Activated naive CD4-positive, alpha-beta T cell treated with anti-CD3 and anti-CD28 coated beads for 36 hours (primary cell): Measurements from ENCODE around the gene STAP1. TPM values are rescaled to one million over a fixed set of nuclear protein-coding genes. Genes with fewer than 3 reads are reported as not detected.
"Not testable (repeated sequence)": the region's sequence is repeated elsewhere in the genome, so short reads cannot be mapped to it uniquely, and the experiment has no call there.

ENCODE experiments used
- CTCF ChIA-PET: fragments of 350-600 bp; sonication (Branson Sonifier 250); formaldehyde crosslinking; loops from one replicate; lab custom pipeline; 2021; ENCODE audit warnings: antibody characterized with exemption; lab: Charles Lee
- DNase-seq: peaks from one replicate; pipeline ENCODE4 v3.0.0-alpha.2; 2020
- H3K27ac Mint-ChIP-seq: one replicate; pipeline ENCODE4 v1.8.0; 2021; ENCODE audit warnings: mild to moderate bottlenecking, mixed read lengths
- H3K27me3 Mint-ChIP-seq: one replicate; pipeline ENCODE4 v1.8.0; 2021; ENCODE audit warnings: low read depth, mixed read lengths
- H3K36me3 Mint-ChIP-seq: one replicate; pipeline ENCODE4 v1.8.0; 2021; ENCODE audit warnings: low read depth, mixed read lengths
- H3K4me1 Mint-ChIP-seq: one replicate; pipeline ENCODE4 v1.8.0; 2021; ENCODE audit warnings: low read depth, mixed read lengths
- H3K4me3 Mint-ChIP-seq: one replicate; pipeline ENCODE4 v1.8.0; 2021; ENCODE audit warnings: mild to moderate bottlenecking, moderate library complexity, mixed read lengths
- H3K9me3 Mint-ChIP-seq: one replicate; pipeline ENCODE4 v1.8.0; 2021; ENCODE audit warnings: mixed read lengths
- intact Hi-C: fragments of 100-400 bp; cut with micrococcal nuclease; formaldehyde crosslinking; loops from one replicate; pipeline ENCODE4 v1.15.1; 2023
- total RNA-seq, 2 experiments: library from RNA; stranded (reverse); gene quantifications; one replicate each; pipeline ENCODE4 v1.2.3, GENCODE V29; 2021

Gene STAP1, protein sequence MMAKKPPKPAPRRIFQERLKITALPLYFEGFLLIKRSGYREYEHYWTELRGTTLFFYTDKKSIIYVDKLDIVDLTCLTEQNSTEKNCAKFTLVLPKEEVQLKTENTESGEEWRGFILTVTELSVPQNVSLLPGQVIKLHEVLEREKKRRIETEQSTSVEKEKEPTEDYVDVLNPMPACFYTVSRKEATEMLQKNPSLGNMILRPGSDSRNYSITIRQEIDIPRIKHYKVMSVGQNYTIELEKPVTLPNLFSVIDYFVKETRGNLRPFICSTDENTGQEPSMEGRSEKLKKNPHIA
- 10 to 100 TPM; 18.9 to 22.1 TPM for total RNA-seq

DNA sequence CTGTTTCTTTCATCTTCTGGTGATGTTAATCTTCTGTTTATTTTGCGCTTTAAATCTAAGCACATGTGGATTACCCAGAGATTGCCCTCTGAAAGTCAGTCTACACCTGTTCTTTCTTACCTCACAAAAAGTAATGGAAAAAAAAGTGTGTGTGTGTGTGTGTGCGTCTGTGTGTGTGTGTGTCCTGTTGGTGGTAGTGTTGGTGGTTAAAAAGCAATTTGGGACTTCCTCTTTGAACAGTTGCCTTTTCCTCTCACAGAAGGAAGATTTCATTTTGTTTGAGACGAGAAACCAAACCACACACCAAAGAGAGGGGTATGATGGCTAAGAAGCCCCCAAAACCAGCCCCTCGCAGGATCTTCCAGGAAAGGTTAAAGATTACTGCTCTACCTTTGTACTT is at the start of gene STAP1:
Gene STAP1, plus strand, starts transcription at position 235 of the 400 bp plus-strand sequence. Its CDS starts 83 bp downstream, at position 318.
- DNase-seq = peak; percentile 65
- H3K9me3 Mint-ChIP-seq = no peaks in the 10 kb centered on the region
- intact Hi-C loops = loop anchor here (1.0 to 2.0 kb wide), 3 partner anchors 13 to 142 kb away; partner anchors contain the start of genes CENPC and UBA6

DNA sequence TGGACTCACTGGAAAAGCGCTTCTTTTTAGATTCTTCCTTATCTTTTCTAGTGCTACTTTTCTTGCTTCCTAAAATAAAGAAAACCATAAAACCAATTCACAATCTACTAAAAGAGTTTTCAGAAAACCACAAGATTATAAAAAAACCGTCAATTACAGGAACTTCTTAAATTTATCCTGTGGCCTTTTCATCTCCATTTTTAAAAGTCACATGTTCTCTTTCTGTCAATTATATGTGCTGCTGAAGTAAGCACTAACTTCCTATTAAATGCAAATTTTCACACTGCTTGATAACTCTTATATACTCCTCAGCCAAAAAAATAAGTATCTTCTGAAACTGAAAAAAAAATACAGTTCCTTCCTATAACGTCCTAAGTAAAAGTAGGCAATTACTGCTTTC is 46.0 kb upstream of the STAP1 start:
- no peaks in the 10 kb centered on the region for H3K9me3 Mint-ChIP-seq
- peaks cover 45% of the 10 kb centered on the region for H3K36me3 Mint-ChIP-seq
- CTCF ChIA-PET = no interaction called here

More for the DNA sequence above, at the start of gene STAP1:
- CTCF ChIA-PET = interaction anchor here (1.0 kb wide), 1 partner anchor 9 kb away, joined by 4 read pairs; no protein-coding TSS in a partner anchor
- Mint-ChIP-seq H3K36me3 (peaks cover 6% of the 10 kb centered on the region), H3K27me3 (no peaks in the 10 kb centered on the region), H3K4me1 (peaks cover 49% of the 10 kb centered on the region), H3K27ac (peak within 1 kb of the TSS; percentile 93), H3K4me3 (peak within 1 kb of the TSS; percentile 86)

DNA sequence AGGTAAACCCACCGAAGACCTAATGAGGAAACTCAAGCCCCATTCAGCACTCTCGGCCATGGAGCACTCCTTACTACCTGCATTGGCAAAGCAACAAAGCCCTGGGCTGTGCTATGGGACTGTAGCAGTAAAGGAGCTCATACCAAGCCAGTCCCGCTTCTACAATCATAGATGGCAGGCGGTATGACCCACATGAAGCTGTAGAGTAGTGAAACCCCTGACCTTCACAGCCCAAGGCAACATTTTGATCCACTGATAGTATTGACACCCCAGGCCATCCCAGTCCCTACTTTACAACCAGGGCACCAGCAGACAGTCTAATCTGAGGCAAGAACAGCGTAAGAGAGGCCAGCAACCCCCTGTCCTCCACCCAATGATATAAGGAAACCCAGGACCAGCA is 38.4 kb upstream of the STAP1 start:
- H3K36me3 Mint-ChIP-seq = peaks cover 26% of the 10 kb centered on the region
- H3K27me3 Mint-ChIP-seq = no peaks in the 10 kb centered on the region
- intact Hi-C loops = no loop called here
- no peak for DNase-seq
- CTCF ChIA-PET = interaction anchor here (0.5 kb wide), 1 partner anchor 32 kb away, joined by 3 read pairs; no protein-coding TSS in a partner anchor
- H3K9me3 Mint-ChIP-seq = no peaks in the 10 kb centered on the region
- H3K4me1 Mint-ChIP-seq = peaks cover 44% of the 10 kb centered on the region
- H3K27ac Mint-ChIP-seq = no peak overlapping the region
- H3K4me3 Mint-ChIP-seq = no peak overlapping the region

More for the DNA sequence above, 46.0 kb upstream of the STAP1 start:
- Mint-ChIP-seq H3K27ac (no peak overlapping the region), H3K4me1 (peaks cover 20% of the 10 kb centered on the region), H3K27me3 (no peaks in the 10 kb centered on the region), H3K4me3 (no peak overlapping the region)
- no peak for DNase-seq
- intact Hi-C loops = no loop called here

DNA sequence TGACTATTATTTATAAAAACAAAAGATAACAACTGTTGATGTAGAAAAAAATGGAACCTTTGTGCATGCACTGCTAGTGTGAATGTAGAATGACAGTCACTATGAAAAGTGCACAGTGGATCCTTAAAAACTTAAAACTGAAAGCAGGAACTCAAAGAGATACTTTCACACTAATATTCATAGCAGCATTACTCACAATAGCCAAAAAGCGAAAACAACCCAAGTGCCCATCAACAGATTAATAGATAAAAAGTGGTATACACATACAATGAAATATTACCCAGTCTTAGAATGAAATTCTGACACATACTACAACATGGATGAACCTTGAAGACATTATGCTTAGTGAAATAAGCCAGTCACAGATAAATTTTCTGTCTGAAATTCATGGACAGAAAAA is 37.0 kb upstream of the STAP1 start:
- H3K4me3 Mint-ChIP-seq = no peak overlapping the region
- no peak for DNase-seq
- H3K36me3 Mint-ChIP-seq = peaks cover 36% of the 10 kb centered on the region
- peaks cover 2% of the 10 kb centered on the region for H3K9me3 Mint-ChIP-seq
- CTCF ChIA-PET = no interaction called here
- no peaks in the 10 kb centered on the region for H3K27me3 Mint-ChIP-seq
- peak overlapping the region; percentile 65 for H3K27ac Mint-ChIP-seq
- H3K4me1 Mint-ChIP-seq = peaks cover 58% of the 10 kb centered on the region
- intact Hi-C loops = no loop called here

DNA sequence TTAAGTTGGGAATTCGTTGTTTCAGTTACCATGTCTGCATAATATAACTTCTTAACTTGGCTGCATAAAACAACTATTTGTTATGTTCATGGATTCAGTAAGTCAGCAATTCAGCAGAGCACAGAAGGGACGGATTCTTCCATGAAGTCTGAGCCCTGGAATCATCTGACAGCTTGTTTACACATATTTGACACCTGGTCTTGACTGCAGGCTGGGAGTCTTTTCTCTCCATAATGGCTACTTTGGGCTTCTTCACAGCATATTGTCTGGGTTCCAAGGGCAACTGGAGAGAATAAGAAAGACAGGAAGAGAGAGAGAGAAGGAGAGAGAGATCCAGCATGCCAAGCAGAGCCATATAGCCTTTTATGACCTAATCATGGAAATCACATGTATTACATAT is 36.3 kb upstream of the STAP1 start:
- intact Hi-C loops = loop anchor here (2.0 kb wide), 1 partner anchor 59 kb away; no protein-coding TSS in a partner anchor
- DNase-seq = no peak
- peaks cover 65% of the 10 kb centered on the region for H3K4me1 Mint-ChIP-seq
- CTCF ChIA-PET = no interaction called here
- H3K4me3 Mint-ChIP-seq = no peak overlapping the region
- H3K36me3 Mint-ChIP-seq = peaks cover 37% of the 10 kb centered on the region
- no peaks in the 10 kb centered on the region for H3K27me3 Mint-ChIP-seq
- H3K9me3 Mint-ChIP-seq = peaks cover 2% of the 10 kb centered on the region
- H3K27ac Mint-ChIP-seq = peak overlapping the region; percentile 86

DNA sequence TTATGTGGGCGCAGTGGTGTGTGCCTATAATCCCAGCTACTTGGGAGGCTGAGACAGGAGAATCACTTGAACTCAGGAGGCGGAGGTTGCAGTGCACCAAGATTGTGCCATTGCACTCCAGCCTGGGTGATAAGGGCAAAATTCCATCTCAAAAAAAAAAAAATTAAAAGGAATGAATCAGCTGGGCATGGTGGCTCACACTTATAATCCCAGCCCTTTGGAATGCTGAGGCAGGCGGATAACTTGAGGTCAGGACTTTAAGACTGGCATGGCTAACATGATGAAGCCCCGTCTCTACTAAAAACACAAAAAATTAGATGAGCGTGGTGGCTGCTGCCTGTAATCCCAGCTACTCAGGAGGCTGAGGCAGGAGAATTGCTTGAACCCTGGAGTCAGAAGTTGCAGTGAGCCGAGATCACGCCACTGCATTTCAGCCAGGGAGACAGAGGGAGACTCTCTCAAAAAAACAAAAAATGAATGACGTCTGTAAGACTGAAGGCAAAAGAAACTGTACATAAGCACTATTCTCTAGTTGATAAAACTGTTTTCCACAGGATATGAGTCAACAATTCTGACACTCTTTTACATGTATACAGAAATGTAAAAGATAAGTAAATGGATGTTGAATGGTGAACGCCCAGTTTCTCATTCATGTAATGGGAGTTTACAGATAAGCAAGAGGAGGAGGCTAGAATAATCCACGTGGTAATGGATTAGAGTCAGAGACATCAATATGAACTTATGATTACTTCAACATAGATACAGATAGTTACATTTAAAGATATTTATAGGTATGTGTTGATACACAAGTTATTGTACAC is 35.5 kb upstream of the STAP1 start:
- peaks cover 2% of the 10 kb centered on the region for H3K9me3 Mint-ChIP-seq
- peaks cover 70% of the 10 kb centered on the region for H3K4me1 Mint-ChIP-seq
- CTCF ChIA-PET = no interaction called here
- H3K4me3 Mint-ChIP-seq = peak overlapping the region; percentile 10
- no peak for DNase-seq
- peak overlapping the region; percentile 86 for H3K27ac Mint-ChIP-seq
- intact Hi-C loops = loop anchor here (1.0 to 2.0 kb wide), 2 partner anchors 22 to 58 kb away; partner anchors contain the start of gene CENPC
- peaks cover 37% of the 10 kb centered on the region for H3K36me3 Mint-ChIP-seq
- no peaks in the 10 kb centered on the region for H3K27me3 Mint-ChIP-seq

DNA sequence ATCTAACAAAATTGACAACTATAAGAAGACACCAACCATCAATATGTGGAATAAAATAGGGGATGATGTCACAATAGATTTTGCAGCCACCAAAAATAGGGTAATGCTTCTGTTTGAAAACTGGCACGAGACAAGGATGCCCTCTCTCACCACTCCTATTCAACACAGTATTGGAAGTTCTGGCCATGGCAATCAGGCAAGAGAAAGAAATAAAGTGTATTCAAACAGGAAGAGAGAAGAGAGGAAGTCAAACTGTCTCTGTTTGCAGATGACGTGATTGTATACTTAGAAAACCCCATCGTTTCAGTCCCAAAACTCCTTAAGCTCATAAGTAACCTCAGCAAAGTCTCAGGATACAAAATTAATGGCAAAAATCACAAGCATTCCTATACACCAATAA is 34.4 kb upstream of the STAP1 start:
- Mint-ChIP-seq H3K27ac (peak overlapping the region; percentile 34), H3K36me3 (peaks cover 38% of the 10 kb centered on the region), H3K4me1 (peaks cover 76% of the 10 kb centered on the region)
- H3K4me3 Mint-ChIP-seq, H3K9me3 Mint-ChIP-seq, H3K27me3 Mint-ChIP-seq, CTCF ChIA-PET, DNase-seq, intact Hi-C loops: not testable (repeated sequence)

DNA sequence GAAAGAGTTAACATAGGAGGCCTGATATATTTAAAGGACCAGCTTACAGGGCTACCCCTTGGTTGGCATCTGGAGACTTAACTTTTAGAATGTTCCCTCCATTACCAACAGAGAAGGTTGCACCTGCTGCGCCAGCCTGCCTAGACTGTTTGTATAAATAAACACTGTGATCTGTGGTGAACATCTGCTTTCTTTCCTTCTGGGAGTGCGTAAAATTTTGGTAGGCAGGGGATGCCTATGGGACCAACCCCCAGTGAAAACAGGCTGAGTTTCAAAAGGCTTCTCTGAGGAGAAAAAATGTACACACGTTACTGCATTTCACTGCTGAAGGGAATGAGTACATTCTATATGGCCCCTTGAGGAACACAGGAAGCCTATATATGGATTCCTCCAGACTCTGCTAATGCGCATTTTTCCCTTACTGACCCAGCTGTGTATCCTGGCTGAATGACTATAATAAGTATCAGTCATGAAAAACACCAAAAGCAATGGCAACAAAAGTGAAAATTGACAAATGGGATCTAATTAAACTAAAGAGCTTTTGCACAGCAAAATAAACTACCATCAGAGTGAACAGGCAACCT is 27.1 kb upstream of the STAP1 start:
- Mint-ChIP-seq H3K9me3 (peaks cover 11% of the 10 kb centered on the region), H3K4me1 (peaks cover 48% of the 10 kb centered on the region), H3K4me3 (no peak overlapping the region), H3K36me3 (peaks cover 62% of the 10 kb centered on the region), H3K27ac (no peak overlapping the region), H3K27me3 (no peaks in the 10 kb centered on the region)
- CTCF ChIA-PET = no interaction called here
- intact Hi-C loops = no loop called here
- DNase-seq = no peak

DNA sequence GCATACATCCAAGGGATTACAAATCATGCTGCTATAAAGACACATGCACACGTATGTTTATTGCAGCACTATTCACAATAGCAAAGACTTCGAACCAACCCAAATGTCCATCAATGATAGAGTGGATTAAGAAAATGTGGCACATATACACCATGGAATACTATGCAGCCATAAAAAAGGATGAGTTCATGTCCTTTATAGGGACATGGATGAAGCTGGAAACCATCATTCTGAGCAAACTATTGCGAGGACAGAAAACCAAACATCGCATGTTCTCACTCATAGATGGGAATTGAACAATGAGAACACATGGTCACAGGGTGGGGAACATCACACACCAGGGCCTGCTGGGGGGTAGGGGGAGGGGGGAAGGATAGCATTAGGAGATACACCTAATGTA is 26.1 kb upstream of the STAP1 start:
- Mint-ChIP-seq H3K9me3 (peaks cover 11% of the 10 kb centered on the region), H3K4me1 (peaks cover 41% of the 10 kb centered on the region), H3K36me3 (peaks cover 60% of the 10 kb centered on the region)
- CTCF ChIA-PET, H3K4me3 Mint-ChIP-seq, DNase-seq, intact Hi-C loops, H3K27ac Mint-ChIP-seq, H3K27me3 Mint-ChIP-seq: not testable (repeated sequence)

DNA sequence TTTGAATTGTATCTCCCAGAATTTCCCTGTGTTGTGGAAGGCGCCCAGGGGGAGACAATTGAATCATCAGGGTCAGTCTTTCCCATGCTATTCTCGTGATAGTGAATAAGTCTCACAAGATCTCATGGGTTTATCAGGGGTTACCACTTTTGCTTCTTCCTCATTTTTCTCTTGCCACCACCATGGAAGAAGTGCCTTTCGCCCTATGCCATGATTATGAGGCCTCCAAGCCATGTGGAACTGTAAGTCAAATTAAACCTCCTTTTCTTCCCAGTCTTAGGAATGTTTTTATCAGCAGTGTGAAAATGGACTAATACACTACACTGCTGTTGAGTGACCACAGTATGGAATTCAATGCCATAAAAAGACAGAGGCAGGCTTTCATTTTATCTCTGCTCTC is 25.4 kb upstream of the STAP1 start:
- CTCF ChIA-PET = no interaction called here
- H3K4me1 Mint-ChIP-seq = peaks cover 36% of the 10 kb centered on the region
- peaks cover 11% of the 10 kb centered on the region for H3K9me3 Mint-ChIP-seq
- intact Hi-C loops = no loop called here
- no peak overlapping the region for H3K27ac Mint-ChIP-seq
- H3K27me3 Mint-ChIP-seq = no peaks in the 10 kb centered on the region
- H3K36me3 Mint-ChIP-seq = peaks cover 63% of the 10 kb centered on the region
- no peak for DNase-seq
- H3K4me3 Mint-ChIP-seq = no peak overlapping the region

DNA sequence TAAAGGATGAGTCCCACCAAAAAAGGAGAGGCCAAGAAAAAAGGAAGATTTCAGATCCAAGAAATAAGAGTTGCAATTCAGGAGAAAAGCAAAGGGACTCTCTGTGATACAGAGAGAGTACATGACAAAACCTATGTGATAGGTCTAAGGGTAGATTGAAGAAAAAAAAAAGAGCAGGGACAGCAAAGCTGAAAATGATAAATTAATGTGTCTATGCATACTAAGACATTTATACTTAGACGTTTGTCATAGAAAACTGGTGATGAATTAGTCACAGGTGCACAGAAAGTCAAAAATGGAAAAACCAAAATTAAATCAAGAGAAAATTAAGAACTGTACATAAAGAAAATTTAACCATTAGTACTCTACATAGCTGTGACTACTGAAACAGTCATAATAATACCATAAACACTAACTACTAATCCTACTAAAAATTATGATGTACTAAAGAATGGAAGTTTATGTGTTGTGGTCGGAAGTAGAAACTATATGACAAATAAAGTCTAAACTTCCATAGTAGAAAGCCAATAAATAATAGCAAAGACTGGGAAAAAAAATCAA is 23.2 kb upstream of the STAP1 start:
- peaks cover 44% of the 10 kb centered on the region for H3K4me1 Mint-ChIP-seq
- CTCF ChIA-PET = no interaction called here
- intact Hi-C loops = no loop called here
- H3K27me3 Mint-ChIP-seq = no peaks in the 10 kb centered on the region
- H3K4me3 Mint-ChIP-seq = no peak overlapping the region
- no peak for DNase-seq
- peaks cover 11% of the 10 kb centered on the region for H3K9me3 Mint-ChIP-seq
- no peak overlapping the region for H3K27ac Mint-ChIP-seq
- peaks cover 65% of the 10 kb centered on the region for H3K36me3 Mint-ChIP-seq

DNA sequence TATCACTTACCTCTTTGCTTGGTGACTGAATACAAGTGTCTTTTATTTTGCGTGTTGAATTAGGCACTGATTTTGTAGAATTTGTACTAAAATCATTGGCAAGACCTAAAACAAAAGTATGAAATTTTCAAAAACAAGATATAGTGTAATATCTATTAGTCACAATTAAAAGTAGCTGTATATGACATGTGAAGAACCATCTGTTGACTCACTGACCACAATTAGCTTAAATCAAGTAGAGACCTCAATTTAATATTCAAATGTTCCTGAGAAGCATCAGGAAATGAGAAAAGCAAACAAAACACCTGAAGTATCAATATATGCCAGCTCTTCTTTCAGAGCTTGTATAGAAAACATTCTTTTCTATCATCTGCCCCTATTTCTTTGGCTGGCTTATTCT is 18.7 kb upstream of the STAP1 start:
- intact Hi-C loops = loop anchor here (10.0 kb wide), 1 partner anchor 905 kb away; the partner anchor contains the start of gene TMPRSS11E
- peaks cover 49% of the 10 kb centered on the region for H3K36me3 Mint-ChIP-seq

More for the DNA sequence above, 18.7 kb upstream of the STAP1 start:
- H3K27me3 Mint-ChIP-seq = no peaks in the 10 kb centered on the region
- no peak overlapping the region for H3K4me3 Mint-ChIP-seq
- no peak overlapping the region for H3K27ac Mint-ChIP-seq
- CTCF ChIA-PET = no interaction called here
- peaks cover 56% of the 10 kb centered on the region for H3K4me1 Mint-ChIP-seq
- DNase-seq = no peak
- H3K9me3 Mint-ChIP-seq = no peaks in the 10 kb centered on the region
